Tibial artery (tissue), 4 donors: ENCODE data around the gene BRAP.
"Not testable (repeated sequence)": the region's sequence is repeated elsewhere in the genome, so short reads cannot be mapped to it uniquely, and the experiment has no call there.

Experiments
- DNase-seq, 2 donors: peaks; one replicate each; pipeline ENCODE4 v3.0.0-alpha.2; 2019
- H3K27ac ChIP-seq, 2 donors: fragments of 200-600 bp; sonication (generic) in 1 of 2; 1 replicate in 1 of 2; 2 replicates in 1 of 2; pipeline ENCODE4 v1.5.1; 2018 to 2019; ENCODE audit warnings: mild to moderate bottlenecking in 1 of 2
- H3K27me3 ChIP-seq, 2 donors: fragments of 200-600 bp; sonication (generic) in 1 of 2; one replicate each; pipeline versions ENCODE4 v1.5.1 to v1.6.0; 2016 to 2019
- H3K36me3 ChIP-seq, 3 donors: fragments of 200-600 bp; sonication (generic) in 2 of 3; one replicate each; pipeline ENCODE4 v1.5.1; 2016 to 2019; ENCODE audit warnings: mild to moderate bottlenecking in 2 of 3
- H3K4me1 ChIP-seq, 4 donors: fragments of 200-600 bp; sonication (generic) in 2 of 4; 1 replicate in 3 of 4; 2 replicates in 1 of 4; pipeline ENCODE4 v1.5.1; 2016 to 2019
- H3K4me3 ChIP-seq, 2 donors: fragments of 200-600 bp; sonication (generic) in 1 of 2; 1 replicate in 1 of 2; 2 replicates in 1 of 2; pipeline ENCODE4 v1.5.1; 2018 to 2019; ENCODE audit warnings: mild to moderate bottlenecking in 2 of 2
- H3K9me3 ChIP-seq, 3 donors: fragments of 200-600 bp; sonication (generic) in 1 of 3; one replicate each; pipeline ENCODE4 v1.5.1; 2016 to 2019
- CTCF ChIP-seq, 2 experiments: fragments of 200-600 bp in 1 of 2; fragments of 450-650 bp in 1 of 2; IDR thresholded peaks; one replicate each; pipeline ENCODE4 v1.5.1; 2017 to 2019; ENCODE audit warnings: antibody characterized with exemption in 2 of 2, mild to moderate bottlenecking in 1 of 2, moderate library complexity in 1 of 2
- intact Hi-C: fragments of 100-400 bp; cut with DNase I; formaldehyde crosslinking; loops from one replicate; pipeline ENCODE4 v1.15.0; 2023; ENCODE audit warnings: low total_unique reads

Gene BRAP

GRCh38 chr12:111626230-111626629 is 59.5 kb downstream of the BRAP start:
- Histone ChIP-seq H3K9me3 (no peaks in the 10 kb centered on the region), H3K4me1 (no peaks in the 10 kb centered on the region), H3K4me3 (no peak overlapping the region), H3K27me3 (no peaks in the 10 kb centered on the region), H3K36me3 (no peaks in the 10 kb centered on the region), H3K27ac (no peak overlapping the region)
- no peak for TF ChIP-seq CTCF (IDR thresholded peaks at IDR 0.05)
- intact Hi-C loops: no loop called here
- no peak for DNase-seq

DNA sequence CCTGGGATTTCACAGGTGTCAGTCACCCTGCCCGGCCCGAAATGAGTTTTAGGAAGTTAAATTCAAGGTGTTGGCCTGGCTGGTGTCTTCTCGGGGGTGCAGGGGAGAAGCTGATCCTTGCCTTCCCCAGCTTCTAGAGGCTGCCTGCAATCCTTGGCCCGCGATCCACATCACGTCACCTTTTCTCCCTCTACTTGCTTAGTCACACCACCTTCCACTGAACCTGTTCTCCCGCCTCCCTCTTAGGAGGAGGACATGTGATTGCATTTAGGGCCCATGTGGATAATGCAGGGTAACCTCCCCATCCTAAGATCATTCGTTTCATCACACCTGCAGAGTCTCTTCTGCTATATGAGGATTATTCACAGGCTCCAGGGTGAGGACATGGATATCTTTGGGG is 61.2 kb downstream of the BRAP start:
- H3K9me3 ChIP-seq: no peaks in the 10 kb centered on the region
- H3K4me3 ChIP-seq: no peak overlapping the region
- no peaks in the 10 kb centered on the region for H3K27me3 ChIP-seq
- H3K27ac ChIP-seq: no peak overlapping the region
- H3K4me1 ChIP-seq: no peaks in the 10 kb centered on the region
- no peak for TF ChIP-seq CTCF (IDR thresholded peaks at IDR 0.05)
- intact Hi-C loops: no loop called here
- H3K36me3 ChIP-seq: no peaks in the 10 kb centered on the region
- DNase-seq: no peak

GRCh38 chr12:111617841-111618240 is 67.9 kb downstream of the BRAP start:
- DNase-seq, intact Hi-C loops, H3K27ac ChIP-seq, H3K9me3 ChIP-seq, H3K27me3 ChIP-seq, H3K4me3 ChIP-seq, H3K36me3 ChIP-seq, H3K4me1 ChIP-seq: not testable (repeated sequence)

GRCh38 chr12:111616177-111616623 is 69.6 kb downstream of the BRAP start:
- no peak for TF ChIP-seq CTCF (IDR thresholded peaks at IDR 0.05)
- Histone ChIP-seq H3K4me1 (no peaks in the 10 kb centered on the region), H3K27ac (no peak overlapping the region), H3K27me3 (no peaks in the 10 kb centered on the region), H3K9me3 (no peaks in the 10 kb centered on the region), H3K36me3 (no peaks in the 10 kb centered on the region), H3K4me3 (no peak overlapping the region)
- intact Hi-C loops: no loop called here
- DNase-seq: no peak

GRCh38 chr12:111607239-111607638 is 78.5 kb downstream of the BRAP start:
- no peaks in the 10 kb centered on the region for H3K36me3 ChIP-seq
- intact Hi-C loops: no loop called here
- H3K9me3 ChIP-seq: no peaks in the 10 kb centered on the region
- TF ChIP-seq CTCF (IDR thresholded peaks at IDR 0.05): no peak
- no peak for DNase-seq
- no peak overlapping the region for H3K4me3 ChIP-seq
- no peaks in the 10 kb centered on the region for H3K4me1 ChIP-seq
- no peak overlapping the region for H3K27ac ChIP-seq
- H3K27me3 ChIP-seq: no peaks in the 10 kb centered on the region

- H3K9me3 ChIP-seq: no peaks in the 10 kb centered on the region
- no peak overlapping the region for H3K4me3 ChIP-seq
- no peaks in the 10 kb centered on the region for H3K4me1 ChIP-seq
- no peaks in the 10 kb centered on the region for H3K27me3 ChIP-seq
- intact Hi-C loops: no loop called here
- no peak for TF ChIP-seq CTCF (IDR thresholded peaks at IDR 0.05)
- DNase-seq: no peak
- H3K27ac ChIP-seq: no peak overlapping the region
- H3K36me3 ChIP-seq: no peaks in the 10 kb centered on the region
Observed at GRCh38 chr12:111606767-111607230, 79.0 kb downstream of the BRAP start.
